ENCODE measurements around the gene CRYGB. TPM values are rescaled to one million over a fixed set of nuclear protein-coding genes. Genes with fewer than 3 reads are reported as not detected.
"Not testable (repeated sequence)": the region's sequence is repeated elsewhere in the genome, so short reads cannot be mapped to it uniquely, and the experiment has no call there.

The CRYGB gene
- total and polyA plus RNA-seq, 2 of the 13 experiments (the other 11 are each of a cell fraction or from before 2014, with no cell fraction given): not detected

GRCh38 chr2:208125251-208125650 lies 20.7 kb downstream of the CRYGB start:
- Histone ChIP-seq H3K4me2 (ENCODE audit: low read depth, low read length) (no peak overlapping the region), H3K27ac (ENCODE audit: extremely low read length, insufficient read depth, low read length) (no peak overlapping the region), H3K79me2 (ENCODE audit: insufficient read depth, low read length) (no peaks in the 10 kb centered on the region), H3K9ac (ENCODE audit: insufficient read depth, low read depth, low read length) (no peak overlapping the region), H3K4me1 (ENCODE audit: insufficient read depth, low read length) (peaks cover 18% of the 10 kb centered on the region), H3K9me3 (ENCODE audit: low read length) (no peaks in the 10 kb centered on the region), H2AFZ (ENCODE audit: low read length) (no peak overlapping the region), H4K20me1 (ENCODE audit: insufficient read depth, low read length) (no peaks in the 10 kb centered on the region), H3K27me3 (ENCODE audit: control insufficient read depth in 1 of 2, insufficient read depth in 2 of 2, low read length in 2 of 2) (no peaks in the 10 kb centered on the region), H3K36me3 (replicated peaks in 1 of 2; ENCODE audit: control insufficient read depth in 1 of 2, insufficient read depth in 2 of 2, low read length in 2 of 2) (no peaks in the 10 kb centered on the region), H3K4me3 (replicated peaks in 1 of 3; ENCODE audit: insufficient read depth in 1 of 3, low read depth in 2 of 3, low read length in 3 of 3) (no peak overlapping the region)
- in situ Hi-C loops (cut with HindIII; ENCODE audit: extremely low pct_ligation_motif_present, low pct_unique_long_range_greater_than_20kb): no loop called here
- POLR2A ChIA-PET: interaction anchor here (1.6 kb wide), 1 partner anchor 11 kb away, joined by 5 read pairs; no protein-coding TSS in a partner anchor
- no peak for FAIRE-seq
- intact Hi-C loops (cut with micrococcal nuclease; ENCODE audit: unreplicated experiment): no loop called here
- no TSS peak for BruUV-seq (replicated peaks)
- DNase-seq (ENCODE audit: low spot score): no peak
- ATAC-seq: no peak
- TF ChIP-seq FOXA3 (CRISPR knock-in tag; IDR thresholded peaks at IDR 0.05): peak; percentile 22; the same call in 1 of the 2 replicates
- no peak for TF ChIP-seq SRF (IDR thresholded peaks at IDR 0.05; ENCODE audit: low read depth, low read length)
- 2% methylated on average over 4 of the region's 4 CpGs for WGBS (ENCODE audit: low lambda C conversion rate)
- CTCF ChIA-PET (ENCODE audit: low intra/inter-chr PET ratio, low total read pairs): no interaction called here

- TF ChIP-seq ZNF768 (CRISPR knock-in tag; IDR thresholded peaks at IDR 0.05): peak; percentile 26; the same call in 1 of the 2 replicates
- 84% methylated on average over 36 of the region's 46 CpGs for WGBS (ENCODE audit: low lambda C conversion rate)
- in situ Hi-C loops (cut with HindIII; ENCODE audit: extremely low pct_ligation_motif_present, low pct_unique_long_range_greater_than_20kb); intact Hi-C loops (cut with micrococcal nuclease; ENCODE audit: unreplicated experiment); H3K9ac ChIP-seq (ENCODE audit: insufficient read depth, low read depth, low read length); BruUV-seq (replicated peaks); FAIRE-seq; H3K36me3 ChIP-seq (replicated peaks in 1 of 2; ENCODE audit: control insufficient read depth in 1 of 2, insufficient read depth in 2 of 2, low read length in 2 of 2); H3K27me3 ChIP-seq (ENCODE audit: control insufficient read depth in 1 of 2, insufficient read depth in 2 of 2, low read length in 2 of 2); DNase-seq (ENCODE audit: low spot score); H3K9me3 ChIP-seq (ENCODE audit: low read length); H3K27ac ChIP-seq (ENCODE audit: extremely low read length, insufficient read depth, low read length); H2AFZ ChIP-seq (ENCODE audit: low read length); H3K4me3 ChIP-seq (replicated peaks in 1 of 3; ENCODE audit: insufficient read depth in 1 of 3, low read depth in 2 of 3, low read length in 3 of 3); H3K4me2 ChIP-seq (ENCODE audit: low read depth, low read length); H4K20me1 ChIP-seq (ENCODE audit: insufficient read depth, low read length); POLR2A ChIA-PET; H3K4me1 ChIP-seq (ENCODE audit: insufficient read depth, low read length); CTCF ChIA-PET (ENCODE audit: low intra/inter-chr PET ratio, low total read pairs); H3K79me2 ChIP-seq (ENCODE audit: insufficient read depth, low read length): not testable (repeated sequence)
- peak; percentile 21; the same call in 1 of the 3 replicates for ATAC-seq
These were observed 21.8 kb downstream of the CRYGB start, which contains the start of gene CRYGD for GRCh38 chr2:208124013-208124715. TSS of gene CRYGD (minus strand) at chr2:208124524. CDS start at chr2:208124473, 51 bp downstream.

Data from HepG2 (cell line).